KMS-11 (cell line): ENCODE data around the gene HEPACAM.

Source experiments
- H2AFZ ChIP-seq: fragments of 200-600 bp; sonication (generic); 2 replicates; pipeline ENCODE4 v1.6.1; 2016; ENCODE audit warnings: antibody characterized with exemption, mixed run types, low read depth
- H3K27ac ChIP-seq: fragments of 200-600 bp; sonication (generic); 2 replicates; pipeline ENCODE4 v1.6.1; 2016; ENCODE audit warnings: mild to moderate bottlenecking, mixed run types
- H3K27me3 ChIP-seq: fragments of 200-600 bp; sonication (generic); 2 replicates; pipeline ENCODE4 v1.6.1; 2017; ENCODE audit warnings: mild to moderate bottlenecking, low read depth, mixed run types, moderate library complexity; ENCODE audit not compliant: insufficient read depth
- H3K36me3 ChIP-seq: fragments of 200-600 bp; sonication (generic); 2 replicates; pipeline ENCODE4 v1.6.1; 2017; ENCODE audit warnings: mild to moderate bottlenecking, mixed run types; ENCODE audit not compliant: insufficient read depth
- H3K4me1 ChIP-seq: fragments of 200-600 bp; sonication (generic); 2 replicates; pipeline ENCODE4 v1.6.1; 2016; ENCODE audit warnings: mild to moderate bottlenecking, low read depth, mixed run types; ENCODE audit not compliant: poor library complexity, severe bottlenecking
- H3K4me2 ChIP-seq: fragments of 200-600 bp; sonication (generic); 2 replicates; pipeline ENCODE4 v1.7.0; 2016; ENCODE audit warnings: mild to moderate bottlenecking, mixed run types
- H3K4me3 ChIP-seq: fragments of 200-600 bp; sonication (generic); IDR thresholded peaks from 2 replicates; pipeline ENCODE4 v1.6.1; 2017; ENCODE audit warnings: low read depth, low read length, mixed read lengths; ENCODE audit not compliant: insufficient read depth
- H3K79me2 ChIP-seq: fragments of 200-600 bp; sonication (generic); 2 replicates; pipeline ENCODE4 v1.6.1; 2016; ENCODE audit warnings: low read depth, mixed run types; ENCODE audit not compliant: insufficient read depth
- H3K9ac ChIP-seq: fragments of 200-600 bp; sonication (generic); 2 replicates; pipeline ENCODE4 v1.6.1; 2016; ENCODE audit warnings: mild to moderate bottlenecking, mixed run types
- H4K20me1 ChIP-seq: fragments of 200-600 bp; sonication (generic); 2 replicates; pipeline ENCODE4 v1.6.1; 2016; ENCODE audit warnings: mild to moderate bottlenecking, mixed run types; ENCODE audit not compliant: insufficient read depth
- TF ChIP-seq, protein P1 (sequence below): fragments of 200-600 bp; sonication (generic); conservative IDR thresholded peaks from 2 replicates; pipeline ENCODE4 v1.6.1; 2017; ENCODE audit warnings: low read depth, mild to moderate bottlenecking, antibody characterized with exemption, low read length, moderate library complexity, mixed read lengths

The HEPACAM gene

DNA sequence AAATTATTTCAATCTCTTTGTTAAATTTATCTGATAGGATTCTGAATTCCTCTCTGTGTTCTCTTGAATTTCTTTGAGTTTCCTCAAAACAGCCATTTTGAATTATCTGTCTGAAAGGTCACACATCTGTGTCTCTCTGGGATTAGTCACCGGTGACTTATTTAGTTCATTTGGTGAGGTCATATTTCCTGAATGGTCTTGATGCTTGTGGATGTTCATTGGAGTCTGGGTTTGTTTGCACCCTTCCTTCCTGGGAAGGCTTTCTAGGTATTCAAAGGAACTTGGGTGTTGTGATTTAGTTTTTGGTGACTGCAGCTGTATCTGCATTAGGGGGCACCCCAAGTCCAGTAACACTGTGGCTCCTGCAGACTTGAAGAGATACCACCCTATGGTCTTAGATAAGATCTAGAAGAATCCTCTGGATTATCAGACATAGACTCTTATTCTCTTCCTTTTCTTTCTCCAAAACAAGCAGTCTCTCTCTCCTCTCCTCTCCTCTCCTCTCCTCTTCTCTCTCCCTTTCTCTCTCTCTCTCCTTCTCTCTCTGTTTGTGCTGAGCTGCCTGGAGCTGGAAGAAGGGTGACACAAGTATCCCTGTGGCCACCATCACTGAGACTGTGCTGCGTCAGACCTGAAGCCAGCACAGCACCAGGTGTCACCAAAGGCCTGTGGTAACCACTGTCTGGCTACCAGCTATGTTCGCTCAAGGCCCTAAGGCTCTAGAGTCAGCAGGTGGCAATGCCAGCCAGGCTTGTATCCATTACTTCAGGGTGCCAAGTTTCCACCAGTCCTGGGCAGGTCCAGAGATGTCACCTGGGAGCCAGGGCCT lies 20.1 kb downstream of the HEPACAM start:
- no peak overlapping the region for H3K4me2 ChIP-seq
- H4K20me1 ChIP-seq: no peaks in the 10 kb centered on the region
- H2AFZ ChIP-seq: no peak overlapping the region
- no peak overlapping the region for H3K9ac ChIP-seq
- no peaks in the 10 kb centered on the region for H3K27me3 ChIP-seq
- TF ChIP-seq, protein P1, sequence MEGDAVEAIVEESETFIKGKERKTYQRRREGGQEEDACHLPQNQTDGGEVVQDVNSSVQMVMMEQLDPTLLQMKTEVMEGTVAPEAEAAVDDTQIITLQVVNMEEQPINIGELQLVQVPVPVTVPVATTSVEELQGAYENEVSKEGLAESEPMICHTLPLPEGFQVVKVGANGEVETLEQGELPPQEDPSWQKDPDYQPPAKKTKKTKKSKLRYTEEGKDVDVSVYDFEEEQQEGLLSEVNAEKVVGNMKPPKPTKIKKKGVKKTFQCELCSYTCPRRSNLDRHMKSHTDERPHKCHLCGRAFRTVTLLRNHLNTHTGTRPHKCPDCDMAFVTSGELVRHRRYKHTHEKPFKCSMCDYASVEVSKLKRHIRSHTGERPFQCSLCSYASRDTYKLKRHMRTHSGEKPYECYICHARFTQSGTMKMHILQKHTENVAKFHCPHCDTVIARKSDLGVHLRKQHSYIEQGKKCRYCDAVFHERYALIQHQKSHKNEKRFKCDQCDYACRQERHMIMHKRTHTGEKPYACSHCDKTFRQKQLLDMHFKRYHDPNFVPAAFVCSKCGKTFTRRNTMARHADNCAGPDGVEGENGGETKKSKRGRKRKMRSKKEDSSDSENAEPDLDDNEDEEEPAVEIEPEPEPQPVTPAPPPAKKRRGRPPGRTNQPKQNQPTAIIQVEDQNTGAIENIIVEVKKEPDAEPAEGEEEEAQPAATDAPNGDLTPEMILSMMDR: no peak
- H3K27ac ChIP-seq: no peak overlapping the region
- H3K79me2 ChIP-seq: no peaks in the 10 kb centered on the region
- no peak overlapping the region for H3K4me3 ChIP-seq
- no peaks in the 10 kb centered on the region for H3K4me1 ChIP-seq
- no peaks in the 10 kb centered on the region for H3K36me3 ChIP-seq

DNA sequence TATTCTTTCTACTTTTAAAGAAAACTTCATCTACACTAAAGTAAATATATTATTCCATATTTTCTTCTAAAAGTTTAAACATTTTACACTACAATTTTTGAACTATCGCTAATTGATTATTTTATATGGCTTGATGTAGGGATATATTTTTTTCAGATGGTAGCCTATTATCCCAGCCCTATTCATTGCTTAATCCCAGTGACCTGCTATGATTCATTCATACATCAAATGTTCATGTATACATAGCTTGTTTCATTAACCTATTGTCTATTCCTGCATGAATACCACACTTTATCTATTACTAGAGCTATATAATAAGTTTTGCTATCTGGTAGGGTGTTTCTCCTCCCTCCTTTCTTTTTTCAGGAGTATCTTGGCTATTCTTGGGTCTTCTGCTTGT lies 33.2 kb downstream of the HEPACAM start:
- Histone ChIP-seq H2AFZ (no peak overlapping the region), H3K9ac (no peak overlapping the region), H3K79me2 (no peaks in the 10 kb centered on the region), H3K27ac (no peak overlapping the region), H3K4me3 (no peak overlapping the region), H3K27me3 (no peaks in the 10 kb centered on the region), H3K36me3 (no peaks in the 10 kb centered on the region), H3K4me1 (no peaks in the 10 kb centered on the region), H3K4me2 (no peak overlapping the region), H4K20me1 (no peaks in the 10 kb centered on the region)
- TF ChIP-seq, protein P1: no peak

DNA sequence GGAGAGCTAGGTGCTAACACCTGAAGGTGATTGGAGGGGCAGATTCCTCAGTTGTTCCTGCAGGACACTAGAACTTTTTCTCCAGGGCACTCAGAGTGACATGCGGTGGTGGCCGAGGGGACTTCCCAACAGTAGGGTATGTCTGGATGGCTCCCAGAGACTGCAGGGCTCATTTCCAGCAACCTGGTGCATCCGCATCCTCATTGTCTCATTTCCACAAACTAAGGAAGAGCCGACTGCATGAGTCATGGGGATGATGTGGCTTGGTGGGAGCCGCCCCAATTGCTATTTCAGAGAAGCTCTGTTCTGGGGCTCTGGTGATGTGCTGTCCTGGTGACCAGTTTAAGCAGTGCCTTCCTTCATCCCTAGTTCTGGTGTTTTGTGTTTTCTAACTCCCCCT lies 35.4 kb downstream of the HEPACAM start:
- H3K4me1 ChIP-seq: no peaks in the 10 kb centered on the region

DNA sequence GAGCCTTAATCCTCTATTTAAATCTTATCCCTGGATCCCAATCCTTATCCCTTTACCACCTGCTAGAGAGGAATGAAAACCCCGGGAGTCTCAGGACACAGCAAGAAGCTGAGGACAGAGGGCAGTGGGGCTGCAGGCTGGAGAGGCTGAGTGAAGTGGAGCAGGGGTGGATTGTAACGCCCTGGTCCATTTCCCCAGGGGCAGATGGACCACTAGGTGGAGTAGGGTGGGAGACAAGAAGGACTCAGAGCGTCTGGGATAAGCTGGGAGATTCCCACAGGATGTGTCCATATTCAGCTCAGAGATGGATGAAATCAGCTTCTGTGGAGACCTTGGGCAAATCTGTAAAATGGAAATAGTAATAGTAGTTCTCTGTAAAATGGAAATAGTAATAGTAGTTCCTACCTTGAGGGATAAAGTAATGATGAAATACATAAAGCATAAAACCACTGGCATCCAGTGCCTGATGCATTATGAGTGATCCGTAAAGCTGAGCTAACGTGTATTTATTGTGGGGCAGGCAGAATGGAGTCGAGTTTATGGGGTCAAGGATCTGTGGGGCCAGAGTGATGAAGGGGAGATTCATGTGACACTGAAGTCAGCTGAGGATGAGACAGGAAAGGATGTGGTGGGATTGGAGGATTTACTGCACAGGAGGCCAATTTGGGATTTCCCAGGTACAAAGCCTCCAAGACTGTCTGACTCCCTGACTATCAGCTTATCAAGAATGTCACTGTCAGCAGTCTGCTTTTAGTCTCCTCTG lies 36.3 kb downstream of the HEPACAM start:
- no peak overlapping the region for H3K27ac ChIP-seq
- H3K4me3 ChIP-seq: no peak overlapping the region
- no peaks in the 10 kb centered on the region for H3K4me1 ChIP-seq
- H3K27me3 ChIP-seq: no peaks in the 10 kb centered on the region
- H2AFZ ChIP-seq: no peak overlapping the region
- TF ChIP-seq, protein P1: no peak
- no peaks in the 10 kb centered on the region for H4K20me1 ChIP-seq
- H3K9ac ChIP-seq: no peak overlapping the region
- no peak overlapping the region for H3K4me2 ChIP-seq
- H3K79me2 ChIP-seq: no peaks in the 10 kb centered on the region
- no peaks in the 10 kb centered on the region for H3K36me3 ChIP-seq

More for the DNA sequence above, 35.4 kb downstream of the HEPACAM start:
- no peaks in the 10 kb centered on the region for H3K27me3 ChIP-seq
- H3K4me3 ChIP-seq: no peak overlapping the region
- H3K9ac ChIP-seq: no peak overlapping the region
- TF ChIP-seq, protein P1: no peak
- no peaks in the 10 kb centered on the region for H3K79me2 ChIP-seq
- H3K27ac ChIP-seq: no peak overlapping the region
- no peaks in the 10 kb centered on the region for H4K20me1 ChIP-seq
- H2AFZ ChIP-seq: no peak overlapping the region
- no peak overlapping the region for H3K4me2 ChIP-seq
- no peaks in the 10 kb centered on the region for H3K36me3 ChIP-seq
